BJ (cell line): ENCODE measurements around the gene SBF2. TPM values are rescaled to one million over a fixed set of nuclear protein-coding genes. Genes with fewer than 3 reads are reported as not detected.

ENCODE experiments used
- CTCF ChIA-PET: fragments of 350-600 bp; formaldehyde crosslinking; extraction: SDS; loops from one replicate; lab custom pipeline; 2021; ENCODE audit warnings: antibody characterized with exemption, inconsistent platforms; lab: Yijun Ruan, JAX
- POLR2A ChIA-PET: fragments of 300-600 bp; sonication (Branson Sonifier 250); formaldehyde crosslinking; extraction: SDS; loops from one replicate; lab custom pipeline; 2021; ENCODE audit warnings: antibody characterized with exemption; lab: Charles Lee
- DNase-seq: peaks from one replicate; pipeline ENCODE4 v3.0.0-alpha.2; 2011; ENCODE audit warnings: low read depth
- H3K27me3 ChIP-seq: 2 replicates; pipeline ENCODE4 v1.6.0; 2011; ENCODE audit warnings: low read length; ENCODE audit not compliant: control insufficient read depth, insufficient read depth
- H3K36me3 ChIP-seq: 2 replicates; pipeline ENCODE4 v1.5.1; 2011; ENCODE audit warnings: low read length; ENCODE audit not compliant: control insufficient read depth, insufficient read depth
- H3K4me3 ChIP-seq: 2 replicates; pipeline ENCODE4 v1.5.1; 2011; ENCODE audit warnings: low read depth, mild to moderate bottlenecking, control low read depth, low read length
- CTCF ChIP-seq: IDR thresholded peaks from 2 replicates; pipeline ENCODE4 v1.5.1; 2011; ENCODE audit warnings: low read depth, mild to moderate bottlenecking, control low read depth, inconsistent platforms, low read length, moderate library complexity; ENCODE audit not compliant: insufficient read depth
- polyA plus RNA-seq: library from polyadenylated mRNA; depleted of rRNA; stranded (reverse); fragments of >200 nt; gene quantifications from 2 replicates; pipeline ENCODE4 v1.2.3, GENCODE V29; 2011

Gene SBF2
- polyA plus RNA-seq, 1 experiment, result 33.8 TPM

- H3K36me3 ChIP-seq, result no peaks in the 10 kb centered on the region
These were observed 406.5 kb downstream of the SBF2 start for GRCh38 chr11:9887472-9887871.

GRCh38 chr11:9886595-9886994, 407.4 kb downstream of the SBF2 start:
- no peak for TF ChIP-seq CTCF

More at GRCh38 chr11:9887472-9887871, 406.5 kb downstream of the SBF2 start:
- TF ChIP-seq CTCF, result no peak
- no peaks in the 10 kb centered on the region for H3K27me3 ChIP-seq
- ChIA-PET POLR2A (no interaction called here), CTCF (no interaction called here)
- DNase-seq, result no peak
- no peak overlapping the region for H3K4me3 ChIP-seq

GRCh38 chr11:9884601-9885000, 409.4 kb downstream of the SBF2 start:
- DNase-seq, result no peak
- CTCF ChIA-PET, result no interaction called here
- Histone ChIP-seq H3K36me3 (no peaks in the 10 kb centered on the region), H3K4me3 (no peak overlapping the region), H3K27me3 (no peaks in the 10 kb centered on the region)
- POLR2A ChIA-PET, result interaction anchor here (0.6 kb wide), 2 partner anchors 129 to 503 kb away, joined by 3 to 10 read pairs; no protein-coding TSS in a partner anchor
- no peak for TF ChIP-seq CTCF

More at GRCh38 chr11:9886595-9886994, 407.4 kb downstream of the SBF2 start:
- Histone ChIP-seq H3K27me3 (no peaks in the 10 kb centered on the region), H3K36me3 (no peaks in the 10 kb centered on the region), H3K4me3 (no peak overlapping the region)
- ChIA-PET CTCF (interaction anchor here (0.5 to 0.6 kb wide), 3 partner anchors 12 to 617 kb away, joined by 3 to 4 read pairs (median 3); no protein-coding TSS in a partner anchor), POLR2A (no interaction called here)
- DNase-seq, result no peak

- ChIA-PET POLR2A (no interaction called here), CTCF (interaction anchor here (1.0 to 1.4 kb wide), 2 partner anchors 12 to 22 kb away, joined by 3 to 6 read pairs; no protein-coding TSS in a partner anchor)
- no peaks in the 10 kb centered on the region for H3K36me3 ChIP-seq
- no peaks in the 10 kb centered on the region for H3K27me3 ChIP-seq
- no peak overlapping the region for H3K4me3 ChIP-seq
- no peak for TF ChIP-seq CTCF
- no peak for DNase-seq
These were observed 413.4 kb downstream of the SBF2 start for GRCh38 chr11:9880657-9881056.

- no peaks in the 10 kb centered on the region for H3K36me3 ChIP-seq
- POLR2A ChIA-PET, result interaction anchor here (0.9 kb wide), 1 partner anchor 446 kb away, joined by 3 read pairs; no protein-coding TSS in a partner anchor
- CTCF ChIA-PET, result interaction anchor here (0.8 kb wide), 1 partner anchor 45 kb away, joined by 3 read pairs; no protein-coding TSS in a partner anchor
These were observed 415.1 kb downstream of the SBF2 start for GRCh38 chr11:9878936-9879335.

More at GRCh38 chr11:9878936-9879335, 415.1 kb downstream of the SBF2 start:
- Histone ChIP-seq H3K27me3 (no peaks in the 10 kb centered on the region), H3K4me3 (no peak overlapping the region)
- no peak for TF ChIP-seq CTCF
- no peak for DNase-seq
